SH-SY5Y (cell line): ENCODE measurements around the gene CPLX4.

ENCODE experiments used
- GATA2 ChIP-seq: IDR thresholded peaks from 2 replicates; pipeline ENCODE4 v1.6.1; 2011; ENCODE audit warnings: mild to moderate bottlenecking, low read depth, low read length
- GATA3 ChIP-seq: IDR thresholded peaks from 2 replicates; pipeline ENCODE4 v1.6.1; 2011; ENCODE audit warnings: low read depth, mild to moderate bottlenecking, low read length, moderate library complexity

DNA sequence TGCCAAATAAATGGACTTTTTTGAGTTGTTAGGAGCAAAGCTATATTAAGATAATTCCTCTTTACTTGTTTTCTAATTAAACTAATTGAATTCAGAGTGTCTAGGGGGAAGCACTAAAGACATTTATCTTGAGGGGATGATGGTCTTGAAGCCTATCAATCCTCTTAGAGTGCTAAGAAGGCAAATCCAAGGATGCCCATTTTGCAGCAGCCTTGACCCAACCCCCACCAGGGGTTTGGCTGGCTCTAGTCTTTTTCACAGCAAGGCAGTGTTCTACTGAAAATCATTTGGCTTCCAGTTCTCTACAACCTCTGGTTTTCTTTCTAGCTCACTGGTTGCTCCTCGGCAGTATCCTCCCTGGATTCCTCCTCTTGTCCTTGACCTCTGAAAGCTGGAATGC, 38.7 kb downstream of the CPLX4 start:
- TF ChIP-seq GATA2 (no peak), GATA3 (no peak)
